Measurements from ENCODE around the gene TLR3.
"Not testable (repeated sequence)": the region's sequence is repeated elsewhere in the genome, so short reads cannot be mapped to it uniquely, and the experiment has no call there.

The TLR3 gene

GRCh38 chr4:186050135-186050534 is 18.8 kb upstream of the TLR3 start:
- not testable (repeated sequence) for DNase-seq

DNA sequence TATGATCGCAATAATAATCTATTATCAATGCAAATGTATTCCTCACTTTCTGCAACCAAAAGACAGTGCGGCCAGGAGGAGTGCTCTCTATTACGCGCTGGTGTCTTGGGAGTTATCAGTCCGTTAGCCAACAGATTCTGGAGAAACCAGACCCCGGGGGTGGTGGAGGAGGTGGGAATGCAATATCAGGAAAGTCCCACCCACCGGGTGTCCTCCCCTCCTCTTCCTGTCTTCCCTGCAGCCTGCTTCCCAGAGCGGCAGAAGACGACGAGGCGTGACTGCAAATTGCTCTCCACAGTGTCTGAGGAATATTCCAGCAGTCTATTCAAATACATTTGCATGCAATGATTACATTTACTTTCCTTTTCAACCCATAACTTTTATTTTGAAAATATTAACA is 17.9 kb upstream of the TLR3 start:
- DNase-seq = no peak

DNA sequence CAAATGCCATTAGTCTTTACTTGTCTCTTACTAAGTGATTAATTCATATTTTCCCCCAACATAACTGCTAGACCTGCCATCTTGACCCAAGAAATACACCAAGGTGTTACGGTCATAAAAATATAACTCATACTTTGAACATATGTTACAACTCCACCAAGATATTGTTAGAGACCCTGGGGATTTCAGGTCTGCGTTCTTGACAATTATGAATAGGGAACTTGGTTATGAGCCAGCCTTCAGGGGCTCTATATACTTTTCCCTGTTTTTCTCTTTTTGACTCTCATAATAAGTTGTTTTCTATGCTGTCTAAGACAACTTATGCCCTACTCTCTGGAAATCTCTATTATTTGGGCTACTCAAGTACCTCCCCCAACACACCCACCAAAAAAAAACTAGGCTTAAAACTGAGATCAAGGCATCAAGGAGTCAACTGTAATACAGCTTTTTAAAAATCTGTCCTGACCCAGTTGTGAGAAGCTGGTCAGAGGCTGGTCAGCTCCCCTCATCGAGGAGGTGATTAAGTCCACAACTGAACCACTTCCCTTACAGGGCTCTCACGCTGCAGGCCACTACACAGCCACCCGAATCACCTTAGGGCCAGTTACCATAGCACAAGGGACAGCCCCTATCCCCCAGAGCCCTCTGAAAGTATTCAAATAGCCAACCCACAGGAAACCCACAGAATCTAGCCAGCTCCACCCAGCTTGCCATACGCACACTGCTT is 10.5 kb upstream of the TLR3 start:
- DNase-seq = no peak

GRCh38 chr4:186058980-186059316 is 10.0 kb upstream of the TLR3 start:
- no peak for DNase-seq

GRCh38 chr4:186061921-186062320 is 7.0 kb upstream of the TLR3 start:
- no peak for DNase-seq

- DNase-seq = peak; percentile 68
These were observed 1.1 kb upstream of the TLR3 start for GRCh38 chr4:186067757-186068385.

- DNase-seq = no peak
These were observed 773 bp downstream of the TLR3 start for GRCh38 chr4:186069729-186070128.

DNA sequence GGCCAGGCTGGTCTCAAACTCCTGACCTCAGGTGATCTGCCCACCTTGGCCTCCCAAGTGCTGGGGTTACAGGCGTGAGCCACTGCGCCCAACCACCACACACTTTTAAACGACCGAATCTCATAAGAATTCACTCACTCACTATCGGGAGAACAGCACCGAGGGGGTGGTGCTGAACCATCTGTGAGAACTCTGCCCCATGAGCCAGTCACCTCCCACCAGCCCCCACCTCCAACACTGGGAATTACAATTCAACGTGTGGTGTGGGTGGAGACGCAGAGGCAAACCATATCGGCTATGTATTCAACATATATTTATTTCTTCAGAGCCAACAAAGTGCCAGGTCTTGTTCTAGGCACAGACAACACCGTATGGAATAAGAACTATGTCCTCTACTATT is 3.6 kb downstream of the TLR3 start:
- no peak for DNase-seq

DNA sequence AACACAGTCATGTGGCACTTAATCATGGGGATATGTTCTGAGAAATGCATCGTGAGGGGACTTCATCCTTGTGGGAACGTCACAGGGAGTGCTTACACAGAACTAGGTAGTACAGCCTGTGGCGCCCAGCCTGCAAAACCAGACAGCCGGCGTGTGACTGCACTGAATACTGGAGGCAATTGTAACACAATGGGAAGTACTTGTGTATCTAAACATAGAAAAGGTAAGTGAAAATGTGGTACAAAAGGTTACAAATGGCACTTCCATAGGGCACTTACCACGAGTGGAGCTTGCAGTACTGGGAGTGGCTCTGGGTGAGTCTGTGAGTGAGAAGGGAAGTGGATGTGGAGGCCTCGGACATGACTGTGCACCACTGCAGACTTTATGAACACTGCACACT is 5.2 kb downstream of the TLR3 start:
- DNase-seq = no peak

GRCh38 chr4:186078981-186079638 is 10.2 kb downstream of the TLR3 start:
- peak; percentile 20 for DNase-seq

DNA sequence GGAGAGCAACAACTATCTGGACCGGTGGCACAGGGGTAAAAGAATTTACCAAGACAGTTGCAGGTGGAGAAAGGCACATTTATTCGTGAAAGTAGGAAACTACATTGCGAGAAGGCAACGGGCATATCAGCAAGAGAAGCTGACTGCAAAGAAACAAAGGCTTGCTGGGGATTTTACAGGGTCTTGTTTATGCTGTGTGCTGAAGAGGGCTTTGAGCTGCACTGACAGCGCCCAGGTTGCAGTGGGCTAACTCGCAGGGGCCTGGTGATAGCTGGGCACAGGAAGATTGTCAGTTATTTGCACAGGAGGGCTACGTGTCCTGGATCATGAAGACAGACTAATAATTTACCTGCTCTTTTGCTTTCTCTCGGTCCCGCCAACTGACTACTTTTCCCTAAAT is 10.7 kb downstream of the TLR3 start:
- no peak for DNase-seq

DNA sequence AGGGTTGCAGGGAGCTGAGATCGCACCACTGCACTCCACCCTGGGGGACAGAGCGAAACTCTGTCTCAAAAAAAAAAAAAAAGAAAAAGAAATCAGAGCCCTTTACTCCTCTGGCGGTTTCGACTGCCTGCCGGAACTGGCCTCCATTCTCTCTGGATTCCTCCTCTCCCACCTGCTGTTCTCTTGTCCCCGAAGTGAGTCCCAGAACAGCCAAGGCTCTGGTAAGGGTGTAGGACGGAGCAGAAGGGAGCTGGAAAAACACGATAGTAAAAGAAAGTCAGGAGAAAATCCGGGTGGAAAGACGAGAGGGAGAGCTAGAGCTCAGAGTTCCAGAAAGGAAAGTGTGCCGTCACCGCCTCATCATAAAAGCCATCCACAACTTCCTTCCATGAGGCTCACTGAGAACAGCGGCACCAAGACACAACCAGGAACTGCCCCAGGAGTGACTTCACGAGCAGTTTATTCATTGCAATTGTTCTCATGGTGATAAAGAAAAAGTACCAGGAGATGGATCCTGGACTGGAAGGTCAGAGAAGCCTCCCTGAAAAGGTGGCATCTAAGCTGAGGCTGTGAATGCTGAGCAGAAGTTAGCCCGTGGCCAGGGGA is 12.3 kb downstream of the TLR3 start:
- no peak for DNase-seq

DNA sequence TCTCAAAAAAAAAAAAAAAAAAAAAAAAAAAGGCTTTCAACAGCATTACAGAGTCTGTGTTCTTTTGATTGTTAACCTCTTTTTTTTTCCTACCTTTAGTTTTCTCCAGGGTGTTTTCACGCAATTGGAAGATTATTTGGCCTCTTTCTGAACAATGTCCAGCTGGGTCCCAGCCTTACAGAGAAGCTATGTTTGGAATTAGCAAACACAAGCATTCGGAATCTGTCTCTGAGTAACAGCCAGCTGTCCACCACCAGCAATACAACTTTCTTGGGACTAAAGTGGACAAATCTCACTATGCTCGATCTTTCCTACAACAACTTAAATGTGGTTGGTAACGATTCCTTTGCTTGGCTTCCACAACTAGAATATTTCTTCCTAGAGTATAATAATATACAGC is 13.3 kb downstream of the TLR3 start:
- no peak for DNase-seq

GRCh38 chr4:186088523-186088922 is 19.6 kb downstream of the TLR3 start:
- no peak for DNase-seq

DNA sequence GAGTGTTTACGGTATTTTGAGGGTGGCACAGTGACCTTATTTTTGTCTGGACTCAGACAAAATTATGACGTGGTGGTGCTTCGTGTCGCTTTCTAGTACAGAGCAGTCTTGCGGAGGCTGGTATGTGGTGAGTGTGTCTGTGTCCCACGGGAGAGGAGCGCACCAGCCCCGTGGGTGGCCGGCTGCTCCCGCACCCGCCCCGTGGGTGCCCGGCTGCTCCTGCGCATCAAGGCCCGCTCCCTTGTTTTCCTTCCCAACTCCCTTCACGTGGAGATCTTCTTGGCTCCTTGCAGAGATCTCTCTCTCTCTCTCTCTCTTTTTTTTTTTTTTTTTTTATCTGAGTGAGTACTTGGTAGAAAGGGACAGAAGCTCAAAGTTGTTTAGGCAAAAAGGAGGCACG is 23.3 kb downstream of the TLR3 start:
- DNase-seq = no peak

DNA sequence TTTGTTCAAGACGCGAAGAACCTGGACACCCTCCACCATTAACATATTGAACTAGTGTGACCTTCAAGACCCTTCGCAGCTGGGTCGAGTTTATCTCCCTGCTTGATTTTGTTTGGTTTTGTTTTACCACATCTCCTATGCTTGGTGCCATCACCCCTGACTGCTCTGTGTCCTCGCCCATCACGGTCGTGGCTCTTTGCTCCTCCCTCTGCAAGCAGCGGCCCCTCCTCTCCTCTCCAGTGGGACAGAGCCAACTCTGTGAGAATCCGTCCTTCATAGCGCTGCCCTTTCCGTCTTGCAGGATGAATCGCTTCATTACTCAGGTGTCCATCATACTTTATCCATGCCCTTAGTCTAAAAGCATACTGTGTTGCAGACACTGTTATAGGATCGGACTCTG is 26.4 kb downstream of the TLR3 start:
- DNase-seq = no peak

DNA sequence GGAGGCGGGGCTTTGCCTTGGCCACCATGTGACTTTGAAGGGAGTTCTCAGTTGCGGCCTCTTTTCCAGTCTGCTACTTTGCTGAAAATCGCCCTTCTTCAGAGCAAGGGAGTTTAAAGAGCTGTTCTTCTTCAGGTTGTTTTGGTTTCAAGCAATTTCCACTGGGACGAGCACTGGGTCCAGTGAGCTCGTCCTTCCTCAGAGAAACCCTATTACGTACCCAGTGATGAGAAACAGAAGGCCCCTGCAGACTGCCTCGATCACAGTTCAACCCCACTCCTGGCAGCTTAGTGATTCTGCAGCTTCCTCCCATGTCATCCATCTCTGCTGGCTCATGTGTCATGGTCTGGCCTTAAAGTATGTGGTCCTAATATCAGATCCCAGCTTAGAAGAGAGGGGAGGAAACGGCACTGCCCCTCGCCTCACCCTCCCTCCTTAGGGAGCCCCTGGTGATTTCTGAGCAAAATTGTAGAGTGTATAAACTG is 27.8 kb downstream of the TLR3 start:
- DNase-seq = no peak

GRCh38 chr4:186097386-186097785 is 28.4 kb downstream of the TLR3 start:
- no peak for DNase-seq

- no peak for DNase-seq
These were observed 34.0 kb downstream of the TLR3 start for GRCh38 chr4:186102931-186103330.

DNA sequence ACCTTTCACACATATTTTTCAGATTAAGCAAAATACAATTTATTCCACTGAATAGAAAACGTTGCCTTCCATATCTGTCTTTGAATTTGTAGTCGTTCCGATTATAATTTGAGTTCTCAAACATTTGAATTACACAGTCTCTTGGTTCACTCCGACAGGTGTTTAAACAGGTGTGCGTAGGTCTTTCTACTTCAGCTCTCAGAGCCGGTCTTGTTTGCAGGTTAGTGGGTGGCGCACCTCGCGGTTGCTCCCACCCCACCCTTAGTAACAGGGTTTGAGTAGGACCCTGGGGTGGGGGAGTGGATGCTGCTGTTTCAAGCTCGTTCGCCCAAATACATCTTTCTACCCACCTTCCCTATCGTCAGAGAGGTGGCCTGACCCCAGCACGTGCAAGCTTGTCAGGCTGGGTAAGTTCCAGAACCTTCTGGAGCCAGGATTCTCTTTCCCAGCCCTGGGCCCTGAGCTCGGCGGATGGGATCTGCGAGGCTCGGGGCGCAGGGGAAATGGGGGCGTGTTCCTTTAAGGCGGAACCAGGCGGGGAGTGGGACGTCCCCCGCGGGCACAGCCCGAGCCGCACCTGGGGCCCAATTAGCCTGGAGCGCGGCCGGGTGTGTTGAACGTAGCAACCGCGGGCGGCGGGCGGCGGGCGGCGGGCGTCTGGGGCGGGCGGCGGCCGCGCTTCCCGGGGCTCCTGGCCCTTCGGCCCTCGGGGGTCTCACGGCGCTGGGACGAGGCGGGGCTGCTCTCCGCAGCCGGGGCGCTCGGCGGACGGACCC is 35.3 kb downstream of the TLR3 start, which contains the start of gene FAM149A:
Gene FAM149A (plus strand): TSS at position 591 of the 776 bp plus-strand sequence.
- no peak for DNase-seq

DNA sequence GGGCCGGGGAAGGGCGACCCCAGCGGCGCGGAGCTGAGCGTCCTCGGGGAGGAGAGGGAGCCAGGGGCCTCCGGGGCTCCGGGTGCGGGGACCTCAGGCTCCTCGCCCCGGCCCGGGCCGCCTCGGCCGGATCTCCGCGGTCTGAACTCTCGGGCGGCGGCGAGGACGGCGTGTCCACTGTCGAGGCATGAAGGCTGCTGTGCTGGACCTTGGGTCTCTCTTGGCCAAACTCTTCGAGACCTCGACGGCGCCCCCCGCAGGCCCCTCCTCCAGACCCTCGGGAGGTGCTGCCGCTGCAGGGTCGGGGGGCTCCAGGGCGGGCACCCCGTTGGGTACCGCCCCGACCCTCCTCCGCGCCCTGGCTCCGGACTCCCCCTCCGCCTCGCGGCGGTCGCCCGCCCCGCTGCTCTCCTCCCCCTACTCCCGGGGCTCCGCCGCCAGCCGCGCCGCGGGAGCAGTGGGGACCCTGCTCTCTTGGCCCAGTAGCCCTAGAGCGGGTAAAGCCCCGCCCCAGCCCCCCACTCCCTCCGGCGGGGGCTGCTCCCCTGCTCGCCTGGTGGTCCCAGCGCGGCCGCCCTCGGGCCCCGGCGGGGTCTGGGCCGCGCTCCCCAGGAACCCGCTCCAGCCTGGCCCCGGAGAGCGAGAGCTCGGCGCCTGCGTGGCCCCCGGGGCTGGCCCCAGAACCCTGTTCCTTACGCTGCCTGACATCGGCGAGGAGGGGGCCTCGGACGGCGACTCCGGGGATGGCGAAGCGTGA is 36.1 kb downstream of the TLR3 start:
- no peak for DNase-seq
